Coronary artery (tissue), 2 donors: ENCODE measurements around the gene USP38.
A peak's percentile ranks its signal among the peaks of the same experiment; 100 is the strongest.
"Not testable (repeated sequence)": the region's sequence is repeated elsewhere in the genome, so short reads cannot be mapped to it uniquely, and the experiment has no call there.

Experiments
- DNase-seq: peaks from one replicate; pipeline ENCODE4 v3.0.0-alpha.2; 2017; ENCODE audit warnings: low spot score
- H3K27ac ChIP-seq, 2 donors: fragments of 200-600 bp; sonication (generic); one replicate each; pipeline ENCODE4 v1.5.1; 2016 to 2019
- H3K4me3 ChIP-seq: fragments of 200-600 bp; sonication (generic); 2 replicates; pipeline ENCODE4 v1.5.1; 2016; ENCODE audit warnings: mild to moderate bottlenecking, moderate library complexity
- TF ChIP-seq, protein P1 (sequence below): fragments of 200-600 bp; sonication (generic); IDR thresholded peaks from one replicate; pipeline ENCODE4 v1.5.1; 2019; ENCODE audit warnings: antibody characterized with exemption

Gene USP38, protein sequence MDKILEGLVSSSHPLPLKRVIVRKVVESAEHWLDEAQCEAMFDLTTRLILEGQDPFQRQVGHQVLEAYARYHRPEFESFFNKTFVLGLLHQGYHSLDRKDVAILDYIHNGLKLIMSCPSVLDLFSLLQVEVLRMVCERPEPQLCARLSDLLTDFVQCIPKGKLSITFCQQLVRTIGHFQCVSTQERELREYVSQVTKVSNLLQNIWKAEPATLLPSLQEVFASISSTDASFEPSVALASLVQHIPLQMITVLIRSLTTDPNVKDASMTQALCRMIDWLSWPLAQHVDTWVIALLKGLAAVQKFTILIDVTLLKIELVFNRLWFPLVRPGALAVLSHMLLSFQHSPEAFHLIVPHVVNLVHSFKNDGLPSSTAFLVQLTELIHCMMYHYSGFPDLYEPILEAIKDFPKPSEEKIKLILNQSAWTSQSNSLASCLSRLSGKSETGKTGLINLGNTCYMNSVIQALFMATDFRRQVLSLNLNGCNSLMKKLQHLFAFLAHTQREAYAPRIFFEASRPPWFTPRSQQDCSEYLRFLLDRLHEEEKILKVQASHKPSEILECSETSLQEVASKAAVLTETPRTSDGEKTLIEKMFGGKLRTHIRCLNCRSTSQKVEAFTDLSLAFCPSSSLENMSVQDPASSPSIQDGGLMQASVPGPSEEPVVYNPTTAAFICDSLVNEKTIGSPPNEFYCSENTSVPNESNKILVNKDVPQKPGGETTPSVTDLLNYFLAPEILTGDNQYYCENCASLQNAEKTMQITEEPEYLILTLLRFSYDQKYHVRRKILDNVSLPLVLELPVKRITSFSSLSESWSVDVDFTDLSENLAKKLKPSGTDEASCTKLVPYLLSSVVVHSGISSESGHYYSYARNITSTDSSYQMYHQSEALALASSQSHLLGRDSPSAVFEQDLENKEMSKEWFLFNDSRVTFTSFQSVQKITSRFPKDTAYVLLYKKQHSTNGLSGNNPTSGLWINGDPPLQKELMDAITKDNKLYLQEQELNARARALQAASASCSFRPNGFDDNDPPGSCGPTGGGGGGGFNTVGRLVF

DNA sequence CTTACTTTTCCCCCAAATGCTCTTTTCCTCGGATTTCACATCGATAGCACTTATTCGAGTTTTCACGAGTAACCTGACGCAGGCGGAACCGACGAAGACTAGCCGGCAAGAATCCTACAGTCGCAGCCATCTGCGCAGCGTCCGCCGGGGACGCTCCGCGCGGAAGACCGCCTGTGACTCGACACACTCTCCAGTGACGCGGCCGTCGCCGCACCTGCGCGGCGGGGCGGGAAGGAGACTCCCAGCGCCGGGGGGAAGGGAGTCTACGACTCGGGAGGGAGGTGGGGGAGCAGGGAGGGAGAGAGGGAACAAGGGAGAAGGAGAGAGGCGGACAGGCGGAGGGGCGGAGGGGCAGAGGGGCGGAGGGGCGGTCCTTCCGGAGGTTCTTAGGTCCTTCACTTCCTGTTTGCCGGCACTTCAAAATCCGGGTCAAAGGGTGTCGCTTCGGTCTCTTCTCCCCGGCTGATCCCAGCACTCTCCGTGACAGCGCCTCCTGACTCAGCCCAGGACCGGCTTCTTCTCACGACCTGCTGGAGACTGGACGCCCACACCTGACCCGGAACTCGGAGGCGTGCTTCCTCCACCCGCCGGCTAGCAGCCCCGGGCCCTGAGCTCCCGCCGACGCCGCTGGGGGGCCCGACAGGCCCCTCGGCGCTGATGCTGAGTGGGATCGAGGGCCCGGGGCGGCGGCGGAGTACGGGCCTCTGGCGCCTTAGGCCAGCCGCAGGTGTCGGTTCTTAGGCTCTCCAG, at the start of gene USP38:
Gene USP38 (plus strand): TSS at position 415 of the 750 bp plus-strand sequence. CDS start 534 bp downstream, outside the sequence.
- H3K27ac ChIP-seq, result peak within 1 kb of the TSS; percentile 92 to 95
- TF ChIP-seq, protein P1, sequence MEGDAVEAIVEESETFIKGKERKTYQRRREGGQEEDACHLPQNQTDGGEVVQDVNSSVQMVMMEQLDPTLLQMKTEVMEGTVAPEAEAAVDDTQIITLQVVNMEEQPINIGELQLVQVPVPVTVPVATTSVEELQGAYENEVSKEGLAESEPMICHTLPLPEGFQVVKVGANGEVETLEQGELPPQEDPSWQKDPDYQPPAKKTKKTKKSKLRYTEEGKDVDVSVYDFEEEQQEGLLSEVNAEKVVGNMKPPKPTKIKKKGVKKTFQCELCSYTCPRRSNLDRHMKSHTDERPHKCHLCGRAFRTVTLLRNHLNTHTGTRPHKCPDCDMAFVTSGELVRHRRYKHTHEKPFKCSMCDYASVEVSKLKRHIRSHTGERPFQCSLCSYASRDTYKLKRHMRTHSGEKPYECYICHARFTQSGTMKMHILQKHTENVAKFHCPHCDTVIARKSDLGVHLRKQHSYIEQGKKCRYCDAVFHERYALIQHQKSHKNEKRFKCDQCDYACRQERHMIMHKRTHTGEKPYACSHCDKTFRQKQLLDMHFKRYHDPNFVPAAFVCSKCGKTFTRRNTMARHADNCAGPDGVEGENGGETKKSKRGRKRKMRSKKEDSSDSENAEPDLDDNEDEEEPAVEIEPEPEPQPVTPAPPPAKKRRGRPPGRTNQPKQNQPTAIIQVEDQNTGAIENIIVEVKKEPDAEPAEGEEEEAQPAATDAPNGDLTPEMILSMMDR, result no peak

DNA sequence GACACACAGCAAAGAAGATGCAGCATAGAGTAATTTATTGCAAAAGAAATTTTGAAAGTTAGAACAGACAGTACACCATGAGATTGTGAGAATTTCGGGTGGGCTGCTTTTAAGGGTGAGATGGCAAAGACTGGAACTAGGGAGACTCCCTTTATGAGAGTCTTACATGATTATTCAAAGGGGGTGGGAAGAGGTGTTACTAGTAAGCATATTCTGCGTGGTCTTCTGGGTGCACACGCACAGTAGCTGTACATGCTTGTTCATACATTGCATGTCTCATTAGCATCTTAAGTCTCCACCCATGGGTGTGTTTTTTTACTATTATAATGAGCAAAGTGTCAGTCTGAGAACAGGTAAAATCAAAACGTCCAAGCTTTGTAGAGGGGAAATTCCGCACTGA, 49.4 kb upstream of the USP38 start:
- TF ChIP-seq, protein P1, result no peak
- no peak for DNase-seq
- Histone ChIP-seq H3K4me3 (no peak overlapping the region), H3K27ac (no peak overlapping the region)

More for the DNA sequence above, at the start of gene USP38:
- peak within 1 kb of the TSS; percentile 91 for H3K4me3 ChIP-seq
- DNase-seq, result peak; percentile 97

DNA sequence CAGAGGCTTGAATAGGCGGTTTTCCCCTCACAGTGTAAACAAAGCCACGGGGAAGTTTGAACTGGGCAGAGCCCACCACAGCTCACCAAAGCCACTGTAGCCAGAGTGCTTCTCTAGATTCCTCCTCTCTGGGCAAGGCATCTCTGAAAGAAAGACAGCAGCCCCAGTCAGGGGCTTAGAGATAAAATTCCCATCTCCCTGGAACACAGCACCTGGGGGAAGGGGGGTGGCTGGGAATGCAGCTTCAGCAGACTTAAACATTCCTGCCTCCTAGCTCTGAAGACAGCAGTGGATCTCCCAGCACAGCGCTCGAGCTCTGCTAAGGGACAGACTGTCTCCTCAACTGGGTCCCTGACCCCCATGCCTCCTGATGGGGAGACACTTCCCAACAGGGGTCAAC, 44.0 kb upstream of the USP38 start:
- Histone ChIP-seq H3K27ac (no peak overlapping the region), H3K4me3 (no peak overlapping the region)
- DNase-seq, result no peak
- TF ChIP-seq, protein P1, result no peak

DNA sequence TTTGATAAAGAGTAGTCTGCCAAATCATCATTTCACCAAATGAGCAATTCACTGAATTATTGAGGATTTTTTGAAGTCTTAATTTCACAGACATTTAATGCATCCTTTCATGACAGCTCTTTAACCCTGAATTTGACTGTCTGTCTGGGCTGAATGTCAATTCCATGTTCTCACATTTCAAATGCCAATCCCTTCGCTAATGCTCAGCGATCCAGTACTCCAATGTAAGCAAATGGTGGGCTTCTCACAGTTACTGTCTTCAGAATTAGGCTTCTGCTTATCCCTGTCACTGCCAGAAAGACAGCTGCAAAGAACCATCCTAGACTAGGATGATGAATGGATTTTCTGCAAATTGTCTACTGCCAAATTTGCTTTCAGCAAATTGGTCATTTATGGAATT, 36.2 kb upstream of the USP38 start:
- TF ChIP-seq, protein P1, result no peak
- H3K4me3 ChIP-seq, result no peak overlapping the region
- no peak overlapping the region for H3K27ac ChIP-seq
- no peak for DNase-seq

DNA sequence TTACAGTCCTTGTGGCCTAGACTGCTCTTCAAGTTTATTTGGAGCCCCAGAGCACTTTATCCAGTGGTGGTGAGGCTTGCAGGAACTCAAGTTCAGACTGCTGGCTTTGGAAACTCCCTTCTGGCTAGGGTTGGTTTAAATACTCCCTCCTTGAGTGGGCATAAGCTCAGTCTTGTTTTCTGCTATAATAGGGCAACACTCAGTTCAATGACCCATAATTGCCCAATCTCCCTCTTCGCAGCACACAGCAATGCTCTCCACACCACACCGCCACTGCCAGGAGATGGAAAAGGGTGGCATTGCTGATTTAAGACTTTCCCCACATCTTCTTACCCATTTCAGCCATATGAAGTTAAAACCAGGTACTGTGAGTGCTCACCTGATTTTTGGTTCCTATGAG, 27.9 kb upstream of the USP38 start:
- Histone ChIP-seq H3K4me3 (no peak overlapping the region), H3K27ac (no peak overlapping the region)
- TF ChIP-seq, protein P1, result no peak
- no peak for DNase-seq

DNA sequence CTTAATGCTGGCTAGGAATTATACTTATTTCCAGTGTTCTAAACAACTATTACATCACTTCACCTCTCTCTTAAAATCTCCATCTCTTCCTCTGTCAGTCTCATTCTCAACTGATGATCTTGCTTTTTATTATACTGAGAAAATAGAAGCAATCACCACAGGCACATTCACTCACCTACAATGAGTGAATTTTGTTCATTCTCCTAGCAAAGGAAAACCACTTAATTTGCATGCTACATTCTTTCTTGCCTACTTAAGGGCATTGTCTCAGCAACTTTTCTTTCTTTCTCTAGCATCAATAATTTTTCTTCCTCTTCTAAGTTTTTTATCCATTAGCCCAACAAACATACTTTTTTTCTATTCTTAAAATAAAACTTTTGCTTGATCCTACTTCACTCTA, 21.1 kb upstream of the USP38 start:
- no peak overlapping the region for H3K4me3 ChIP-seq
- TF ChIP-seq, protein P1, result no peak
- DNase-seq, result no peak
- no peak overlapping the region for H3K27ac ChIP-seq

DNA sequence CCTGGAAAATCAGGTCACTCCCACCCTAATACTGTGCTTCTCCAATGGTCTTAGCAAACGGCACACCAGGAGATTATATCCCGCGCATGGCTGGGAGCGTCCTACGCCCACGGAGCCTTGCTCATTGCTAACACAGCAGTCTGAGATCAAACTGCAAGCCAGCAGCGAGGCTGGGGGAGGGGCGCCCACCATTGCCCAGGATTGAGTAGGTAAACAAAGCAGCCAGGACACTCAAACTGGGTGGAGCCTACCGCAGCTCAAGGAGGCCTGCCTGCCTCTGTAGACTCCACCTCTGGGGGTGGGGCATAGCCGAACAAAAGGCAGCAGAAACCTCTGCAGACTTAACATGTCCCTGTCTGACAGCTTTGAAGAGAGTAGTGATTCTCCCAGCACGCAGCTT, 18.0 kb upstream of the USP38 start:
- not testable (repeated sequence) for H3K4me3 ChIP-seq, H3K27ac ChIP-seq, DNase-seq
